GM13976 (cell line): ENCODE results near the gene TIAM1.

ENCODE experiments used
- DNase-seq: peaks from one replicate; pipeline ENCODE4 v3.0.0; 2012; ENCODE audit warnings: low spot score
- in situ Hi-C: fragments of 300-500 bp; cut with MboI; formaldehyde crosslinking; loops from one replicate; pipeline ENCODE4 v1.12.0; 2022; ENCODE audit warnings: low sequenced_read_pairs, mixed read lengths, inconsistent platforms; ENCODE audit not compliant: unreplicated experiment
- TF ChIP-seq, protein P1 (sequence below): IDR thresholded peaks from 2 replicates; pipeline ENCODE4 v1.5.1; 2012; ENCODE audit warnings: borderline replicate concordance, mild to moderate bottlenecking; ENCODE audit not compliant: insufficient read depth; ENCODE audit errors: extremely low read depth, missing control alignments, control extremely low read depth

TIAM1 gene

DNA sequence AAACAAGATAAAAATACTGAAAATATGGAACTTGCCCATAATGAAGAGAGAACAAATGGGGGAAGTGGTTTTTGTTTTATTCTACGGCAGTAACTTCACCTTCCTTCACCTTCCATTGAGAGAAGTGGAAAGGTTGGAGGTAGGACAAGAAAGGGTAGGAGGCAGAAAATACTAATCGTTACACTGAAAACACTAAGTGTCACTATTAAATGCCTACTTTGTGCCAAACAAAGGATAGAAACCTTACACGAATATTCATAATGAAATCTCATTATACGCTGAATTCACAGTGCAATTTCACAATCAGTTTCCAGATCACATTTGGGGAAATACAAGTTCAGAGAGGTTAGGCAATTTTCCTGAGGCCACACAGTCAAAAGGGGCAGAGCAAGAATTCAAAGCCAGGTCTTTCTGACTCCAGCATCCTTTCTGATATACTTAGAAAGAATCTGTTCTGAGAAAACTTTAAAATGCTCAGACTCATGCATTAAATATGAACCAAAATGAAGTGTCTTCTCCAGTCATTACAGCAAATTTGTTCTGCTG, 3.0 kb downstream of the TIAM1 start:
- TF ChIP-seq, protein P1, sequence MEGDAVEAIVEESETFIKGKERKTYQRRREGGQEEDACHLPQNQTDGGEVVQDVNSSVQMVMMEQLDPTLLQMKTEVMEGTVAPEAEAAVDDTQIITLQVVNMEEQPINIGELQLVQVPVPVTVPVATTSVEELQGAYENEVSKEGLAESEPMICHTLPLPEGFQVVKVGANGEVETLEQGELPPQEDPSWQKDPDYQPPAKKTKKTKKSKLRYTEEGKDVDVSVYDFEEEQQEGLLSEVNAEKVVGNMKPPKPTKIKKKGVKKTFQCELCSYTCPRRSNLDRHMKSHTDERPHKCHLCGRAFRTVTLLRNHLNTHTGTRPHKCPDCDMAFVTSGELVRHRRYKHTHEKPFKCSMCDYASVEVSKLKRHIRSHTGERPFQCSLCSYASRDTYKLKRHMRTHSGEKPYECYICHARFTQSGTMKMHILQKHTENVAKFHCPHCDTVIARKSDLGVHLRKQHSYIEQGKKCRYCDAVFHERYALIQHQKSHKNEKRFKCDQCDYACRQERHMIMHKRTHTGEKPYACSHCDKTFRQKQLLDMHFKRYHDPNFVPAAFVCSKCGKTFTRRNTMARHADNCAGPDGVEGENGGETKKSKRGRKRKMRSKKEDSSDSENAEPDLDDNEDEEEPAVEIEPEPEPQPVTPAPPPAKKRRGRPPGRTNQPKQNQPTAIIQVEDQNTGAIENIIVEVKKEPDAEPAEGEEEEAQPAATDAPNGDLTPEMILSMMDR = no peak
- no peak for DNase-seq
- in situ Hi-C loops = no loop called here

DNA sequence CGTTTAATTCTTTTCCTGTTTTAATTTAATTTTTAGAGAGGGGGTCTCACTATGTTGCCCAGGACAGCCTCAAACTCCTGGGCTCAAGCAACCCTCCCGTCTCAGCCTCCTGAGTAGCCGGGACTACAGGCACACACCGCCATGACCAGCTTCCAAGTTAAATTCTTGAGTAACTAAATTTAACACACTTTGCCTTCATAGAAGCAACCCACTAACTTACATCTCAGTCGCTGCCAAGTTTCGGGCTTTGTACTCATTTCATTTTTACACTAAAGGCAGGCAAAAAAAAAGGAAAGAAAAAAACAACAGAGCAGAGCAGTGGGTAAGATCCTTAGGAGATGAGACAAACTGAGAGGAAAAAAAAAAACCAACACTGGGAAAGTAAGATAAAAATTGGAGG, 3.5 kb downstream of the TIAM1 start:
- DNase-seq = no peak
- in situ Hi-C loops = no loop called here

DNA sequence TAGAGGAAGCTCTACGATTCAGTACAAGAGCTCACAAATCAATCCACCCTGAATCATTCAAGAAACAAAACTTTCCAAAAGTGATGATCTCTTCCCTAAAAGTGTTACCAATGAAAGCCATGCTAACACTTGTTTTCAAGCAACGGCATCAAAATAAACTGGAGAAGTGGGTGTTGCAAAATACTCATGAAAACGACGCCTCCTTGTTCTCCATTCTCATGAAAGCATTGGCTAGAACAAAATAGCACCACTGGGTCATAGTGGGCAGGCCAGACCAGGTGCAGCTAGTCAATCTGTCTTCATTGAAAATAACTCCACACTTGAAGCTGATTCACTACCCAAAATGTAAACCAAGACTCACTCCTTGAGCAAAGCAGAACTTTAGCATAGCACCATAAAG, 4.3 kb downstream of the TIAM1 start:
- no peak for DNase-seq
- TF ChIP-seq, protein P1 = no peak
- in situ Hi-C loops = no loop called here

More for the DNA sequence above, 3.5 kb downstream of the TIAM1 start:
- TF ChIP-seq, protein P1 = no peak

DNA sequence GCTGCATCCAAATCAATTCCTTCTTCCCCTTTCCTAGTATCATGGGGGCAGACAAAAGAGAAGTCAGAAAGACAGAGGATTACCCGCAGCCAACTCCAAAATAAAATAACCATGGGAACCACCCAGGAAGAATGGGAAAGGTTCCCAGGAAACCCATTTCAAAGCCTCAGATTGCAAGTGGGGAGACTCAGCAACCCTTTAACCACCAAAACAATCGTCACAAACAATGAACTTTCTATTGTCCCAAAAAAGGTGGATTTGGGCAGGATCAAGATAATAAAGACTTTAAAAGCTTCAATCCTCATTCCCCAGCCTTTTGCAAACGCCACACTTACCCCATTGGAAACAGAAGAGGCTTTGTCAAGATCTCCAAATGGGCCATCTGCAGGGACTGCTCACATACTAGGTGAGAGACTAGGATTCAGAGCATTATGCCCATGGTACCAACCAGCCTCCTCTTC, 5.1 kb downstream of the TIAM1 start:
- TF ChIP-seq, protein P1 = no peak
- no peak for DNase-seq
- in situ Hi-C loops = no loop called here

DNA sequence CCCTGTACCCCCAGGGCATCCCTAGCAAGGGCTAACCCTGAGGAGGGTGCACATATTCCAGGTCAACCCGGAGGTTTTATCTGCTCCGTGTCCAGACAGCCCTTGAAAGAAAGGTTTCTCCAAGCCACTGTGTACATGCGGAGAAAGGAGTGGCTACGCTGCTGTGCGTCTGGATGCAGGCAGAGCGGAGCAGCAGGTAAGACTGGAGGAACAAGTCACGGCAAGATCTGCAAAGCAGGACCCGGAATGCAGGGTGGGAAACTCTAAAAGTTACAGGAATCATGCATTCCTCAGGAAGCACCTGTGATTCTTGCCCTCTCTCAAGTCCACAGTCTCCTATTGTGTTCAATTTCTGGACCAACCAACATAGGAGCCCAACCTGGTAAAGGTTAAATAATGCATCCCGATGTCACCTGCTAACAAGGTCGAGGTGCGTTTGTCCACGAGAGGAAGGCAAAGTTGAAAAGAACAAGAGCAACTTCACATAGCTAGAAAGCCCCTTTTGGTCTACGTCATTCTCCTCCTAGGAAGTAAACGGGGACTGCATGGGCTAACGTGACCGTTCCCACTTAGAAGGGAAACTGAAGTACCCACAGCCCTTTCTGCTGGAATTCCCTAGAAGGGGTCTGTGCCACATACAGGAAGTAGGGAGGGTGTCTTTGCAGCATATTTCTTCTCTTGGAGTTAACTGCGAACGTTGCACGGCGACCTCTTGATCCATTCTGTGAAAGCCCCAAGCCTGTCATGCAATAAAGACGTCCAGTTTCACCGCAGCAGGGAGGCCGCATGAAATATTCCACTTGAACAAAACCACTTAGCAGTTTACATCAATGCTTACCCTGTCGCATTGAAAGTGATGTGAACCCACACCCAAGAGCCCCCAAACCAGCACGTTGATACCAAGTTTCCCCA, 5.8 kb downstream of the TIAM1 start:
- in situ Hi-C loops = no loop called here
- TF ChIP-seq, protein P1 = no peak
- no peak for DNase-seq

DNA sequence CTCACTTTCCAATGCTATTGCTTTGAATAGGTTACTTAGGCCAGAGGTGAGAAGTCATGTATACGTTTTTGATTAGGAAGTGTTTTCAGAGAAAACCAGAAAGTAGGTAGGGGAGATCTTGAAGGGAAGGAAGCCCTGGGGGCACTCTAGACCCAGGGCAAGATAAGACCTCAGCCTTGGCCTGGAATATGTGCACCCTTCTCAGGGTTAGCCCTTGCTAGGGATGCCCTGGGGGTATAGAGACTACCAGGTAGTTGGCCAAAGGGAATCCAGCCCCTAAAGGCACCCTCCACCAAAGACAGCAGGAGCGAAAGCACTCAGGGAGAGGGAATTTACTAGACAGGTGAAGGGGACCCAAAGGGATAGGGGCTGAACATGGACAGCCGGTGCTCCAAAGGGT, 7.0 kb downstream of the TIAM1 start:
- TF ChIP-seq, protein P1 = no peak
- no peak for DNase-seq
- in situ Hi-C loops = no loop called here
